Measurements from ENCODE around the gene CHN1.

DNA sequence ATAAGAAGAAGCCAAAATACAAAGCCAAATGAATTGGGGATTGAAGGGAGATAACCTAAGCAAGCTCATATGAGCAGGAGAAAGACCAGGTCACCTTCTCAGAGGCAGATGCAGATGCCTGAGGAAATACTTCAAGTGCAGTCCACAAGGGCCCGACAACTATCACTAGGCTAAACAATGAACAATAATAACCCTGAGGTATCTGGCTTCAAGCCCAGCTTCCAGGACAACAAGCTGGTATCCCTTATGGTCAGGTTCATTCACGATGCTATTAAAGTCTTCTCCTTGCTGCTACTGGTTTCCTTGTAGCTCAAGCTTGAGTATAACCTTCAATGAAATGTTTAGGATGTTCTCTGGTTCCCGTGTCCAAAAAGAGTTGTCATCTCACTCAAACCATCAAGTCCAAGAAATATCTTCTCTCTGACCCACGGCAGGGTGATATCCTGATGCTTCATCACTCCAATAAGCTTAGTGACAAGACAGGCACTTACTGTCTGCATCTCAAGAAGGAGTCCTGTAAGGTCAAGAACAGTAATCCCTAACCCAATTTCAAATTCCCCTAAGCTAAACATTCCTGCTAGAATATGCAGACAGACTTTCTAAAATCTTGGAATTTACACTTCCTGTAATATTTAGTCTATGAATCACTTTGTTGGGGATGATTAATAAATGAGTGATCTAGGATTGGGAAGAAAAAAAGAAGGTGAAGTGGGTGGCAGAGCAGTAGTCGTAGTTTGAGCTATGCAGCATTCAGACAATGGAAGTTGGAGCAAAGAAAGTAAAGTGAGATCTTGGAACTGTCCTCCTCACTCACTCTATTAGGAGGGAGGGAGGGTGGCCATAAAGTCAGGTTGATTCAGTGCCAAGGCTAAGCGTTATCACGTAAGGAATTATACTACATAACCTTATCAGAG is 33.1 kb downstream of the CHN1 start:
- TF ChIP-seq, protein P1, sequence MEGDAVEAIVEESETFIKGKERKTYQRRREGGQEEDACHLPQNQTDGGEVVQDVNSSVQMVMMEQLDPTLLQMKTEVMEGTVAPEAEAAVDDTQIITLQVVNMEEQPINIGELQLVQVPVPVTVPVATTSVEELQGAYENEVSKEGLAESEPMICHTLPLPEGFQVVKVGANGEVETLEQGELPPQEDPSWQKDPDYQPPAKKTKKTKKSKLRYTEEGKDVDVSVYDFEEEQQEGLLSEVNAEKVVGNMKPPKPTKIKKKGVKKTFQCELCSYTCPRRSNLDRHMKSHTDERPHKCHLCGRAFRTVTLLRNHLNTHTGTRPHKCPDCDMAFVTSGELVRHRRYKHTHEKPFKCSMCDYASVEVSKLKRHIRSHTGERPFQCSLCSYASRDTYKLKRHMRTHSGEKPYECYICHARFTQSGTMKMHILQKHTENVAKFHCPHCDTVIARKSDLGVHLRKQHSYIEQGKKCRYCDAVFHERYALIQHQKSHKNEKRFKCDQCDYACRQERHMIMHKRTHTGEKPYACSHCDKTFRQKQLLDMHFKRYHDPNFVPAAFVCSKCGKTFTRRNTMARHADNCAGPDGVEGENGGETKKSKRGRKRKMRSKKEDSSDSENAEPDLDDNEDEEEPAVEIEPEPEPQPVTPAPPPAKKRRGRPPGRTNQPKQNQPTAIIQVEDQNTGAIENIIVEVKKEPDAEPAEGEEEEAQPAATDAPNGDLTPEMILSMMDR (optimal IDR thresholded peaks at IDR 0.05 in 1 of 3, IDR thresholded peaks at IDR 0.05 in 1 of 3, conservative IDR thresholded peaks at IDR 0.05 in 1 of 3; ENCODE audit: extremely low read depth in 1 of 3, insufficient read depth in 2 of 3, low read length in 3 of 3): no peak
- TF ChIP-seq EZH2 (IDR thresholded peaks at IDR 0.05; ENCODE audit: low read length): no peak
